IMR-90 (cell line): ENCODE measurements around the gene SLC39A3. TPM values are rescaled to one million over a fixed set of nuclear protein-coding genes. Genes with fewer than 3 reads are reported as not detected.
A peak's percentile ranks its signal among the peaks of the same experiment; 100 is the strongest.

Experiments
- ATAC-seq: fragments of 200-7000 bp; cut with Tn5 transposase; 2 replicates; pipeline ENCODE4 v1.9.1; 2020; ENCODE audit warnings: low read depth, mild to moderate bottlenecking, moderate library complexity
- BruUV-seq: library from RNA; stranded (reverse); fragments of 400-500 nt; replicated peaks from 2 replicates; lab custom pipeline; 2021; lab: Mats Ljungman, UMichigan
- CTCF ChIA-PET: fragments of 300-600 bp; formaldehyde crosslinking; extraction: SDS; loops from one replicate; lab custom pipeline; 2021; ENCODE audit warnings: antibody characterized with exemption; lab: Yijun Ruan, JAX
- POLR2A ChIA-PET: fragments of 300-600 bp; sonication (Branson Sonifier 250); formaldehyde crosslinking; loops from one replicate; lab custom pipeline; 2022; ENCODE audit warnings: antibody characterized with exemption; ENCODE audit not compliant: unreplicated experiment; lab: Charles Lee
- DNase-seq: peaks from one replicate; pipeline ENCODE4 v3.0.0; 2013
- H2AFZ ChIP-seq: replicated peaks from 2 replicates; pipeline ENCODE3; 2013; ENCODE audit warnings: low read length, mild to moderate bottlenecking; ENCODE audit not compliant: poor library complexity
- H2AK5ac ChIP-seq: 2 replicates; pipeline ENCODE4 v1.6.1; 2013; ENCODE audit warnings: low read depth, low read length, inconsistent platforms
- H2AK9ac ChIP-seq: replicated peaks from 2 replicates; pipeline ENCODE3; 2013; ENCODE audit warnings: mild to moderate bottlenecking, low read depth, low read length, moderate library complexity; ENCODE audit not compliant: poor library complexity
- H2BK120ac ChIP-seq: 2 replicates; pipeline ENCODE4 v1.6.1; 2013; ENCODE audit warnings: low read depth, low read length, inconsistent platforms
- H2BK15ac ChIP-seq: 3 replicates; pipeline ENCODE4 v1.6.1; 2013; ENCODE audit warnings: low read depth, low read length, inconsistent platforms
- H2BK20ac ChIP-seq: 2 replicates; pipeline ENCODE4 v1.6.1; 2013; ENCODE audit warnings: low read depth, mild to moderate bottlenecking, inconsistent platforms, low read length, moderate library complexity
- H2BK5ac ChIP-seq: 2 replicates; pipeline ENCODE4 v1.6.1; 2013; ENCODE audit warnings: mild to moderate bottlenecking, low read depth, low read length, inconsistent platforms; ENCODE audit not compliant: poor library complexity, severe bottlenecking
- H3K14ac ChIP-seq: replicated peaks from 2 replicates; pipeline ENCODE4 v1.6.1; 2013; ENCODE audit warnings: low read depth, low read length, inconsistent platforms
- H3K18ac ChIP-seq: 2 replicates; pipeline ENCODE4 v1.6.1; 2013; ENCODE audit warnings: low read depth, low read length, control low read depth
- H3K23ac ChIP-seq: 2 replicates; pipeline ENCODE4 v1.6.1; 2013; ENCODE audit warnings: low read depth, low read length, inconsistent platforms
- H3K27ac ChIP-seq: 2 replicates; pipeline ENCODE4 v1.5.1; 2013; ENCODE audit warnings: mild to moderate bottlenecking, control low read depth, low read length; ENCODE audit not compliant: insufficient read depth
- H3K27me3 ChIP-seq: 2 replicates; pipeline ENCODE4 v1.6.1; 2013; ENCODE audit warnings: low read length; ENCODE audit not compliant: control insufficient read depth, insufficient read depth
- H3K36me3 ChIP-seq: 2 replicates; pipeline ENCODE4 v1.6.1; 2013; ENCODE audit warnings: low read length, mixed read lengths; ENCODE audit not compliant: control insufficient read depth, insufficient read depth
- H3K4ac ChIP-seq: 2 replicates; pipeline ENCODE4 v1.6.1; 2013; ENCODE audit warnings: low read depth, low read length, inconsistent platforms
- H3K4me1 ChIP-seq: 2 replicates; pipeline ENCODE4 v1.6.1; 2013; ENCODE audit warnings: low read length, mixed read lengths; ENCODE audit not compliant: control insufficient read depth, insufficient read depth
- H3K4me2 ChIP-seq: 2 replicates; pipeline ENCODE4 v1.6.1; 2013; ENCODE audit warnings: low read depth, mild to moderate bottlenecking, control low read depth, low read length, moderate library complexity
- H3K4me3 ChIP-seq: 2 replicates; pipeline ENCODE4 v1.5.1; 2013; ENCODE audit warnings: low read depth, mild to moderate bottlenecking, control low read depth, low read length, moderate library complexity; ENCODE audit not compliant: insufficient read depth
- H3K56ac ChIP-seq: 2 replicates; pipeline ENCODE4 v1.6.1; 2013; ENCODE audit warnings: low read length, inconsistent platforms; ENCODE audit not compliant: insufficient read depth; ENCODE audit errors: extremely low read depth
- H3K79me1 ChIP-seq, 2 experiments: 2 replicates each; pipeline ENCODE4 v1.6.1; 2013; ENCODE audit warnings: low read length in 2 of 2, inconsistent platforms in 1 of 2, low read depth in 1 of 2
- H3K9ac ChIP-seq: 2 replicates; pipeline ENCODE4 v1.6.1; 2013; ENCODE audit warnings: low read depth, low read length, control low read depth
- H3K9me1 ChIP-seq: 2 replicates; pipeline ENCODE4 v1.6.1; 2013; ENCODE audit warnings: low read length, inconsistent platforms; ENCODE audit not compliant: insufficient read depth
- H3K9me3 ChIP-seq: 2 replicates; pipeline ENCODE4 v1.6.1; 2013; ENCODE audit warnings: low read length; ENCODE audit not compliant: control insufficient read depth, insufficient read depth
- H4K20me1 ChIP-seq: 2 replicates; pipeline ENCODE4 v1.6.1; 2013; ENCODE audit warnings: low read length, inconsistent platforms; ENCODE audit not compliant: insufficient read depth
- H4K5ac ChIP-seq: 2 replicates; pipeline ENCODE4 v1.6.1; 2013; ENCODE audit warnings: mild to moderate bottlenecking, low read depth, low read length, control low read depth
- H4K8ac ChIP-seq, 2 experiments: 2 replicates each; pipeline ENCODE4 v1.6.1; 2013; ENCODE audit warnings: low read depth in 2 of 2, low read length in 2 of 2, control low read depth in 1 of 2, inconsistent platforms in 1 of 2
- H4K91ac ChIP-seq: 2 replicates; pipeline ENCODE4 v1.6.1; 2013; ENCODE audit warnings: low read depth, low read length, inconsistent platforms; ENCODE audit not compliant: insufficient read depth
- BHLHE40 ChIP-seq: fragments of 150-350 bp; IDR thresholded peaks from 2 replicates; pipeline ENCODE4 v1.6.1; 2016; ENCODE audit warnings: mild to moderate bottlenecking, low read depth, low read length
- CEBPB ChIP-seq: IDR thresholded peaks from 2 replicates; pipeline ENCODE4 v1.6.1; 2012; ENCODE audit warnings: low read depth, low read length, improper control_type of control experiment
- CHD1 ChIP-seq: IDR thresholded peaks from 2 replicates; pipeline ENCODE4 v1.6.1; 2012; ENCODE audit warnings: low read depth, low read length, improper control_type of control experiment
- CTCF ChIP-seq: conservative IDR thresholded peaks from 2 replicates; pipeline ENCODE4 v1.5.1; 2012; ENCODE audit warnings: mild to moderate bottlenecking, low read depth, low read length, improper control_type of control experiment
- ELK1 ChIP-seq: fragments of 150-350 bp; IDR thresholded peaks from 2 replicates; pipeline ENCODE4 v1.6.1; 2016; ENCODE audit warnings: low read depth, mild to moderate bottlenecking, low read length, moderate library complexity, borderline replicate concordance
- FOS ChIP-seq: fragments of 150-350 bp; IDR thresholded peaks from 2 replicates; pipeline ENCODE4 v1.6.1; 2016; ENCODE audit warnings: low read depth, low read length
- MAFK ChIP-seq: IDR thresholded peaks from 2 replicates; pipeline ENCODE4 v1.6.1; 2012; ENCODE audit warnings: low read depth, low read length, improper control_type of control experiment
- MAZ ChIP-seq: IDR thresholded peaks from 2 replicates; pipeline ENCODE4 v1.6.1; 2012; ENCODE audit warnings: low read depth, mild to moderate bottlenecking, low read length, improper control_type of control experiment, moderate library complexity, borderline replicate concordance
- MXI1 ChIP-seq: IDR thresholded peaks from 2 replicates; pipeline ENCODE4 v1.6.1; 2012; ENCODE audit warnings: low read depth, mild to moderate bottlenecking, low read length, moderate library complexity, borderline replicate concordance
- NFE2L2 ChIP-seq: fragments of 150-350 bp; IDR thresholded peaks from 2 replicates; pipeline ENCODE4 v1.6.1; 2016; ENCODE audit warnings: low read depth, mild to moderate bottlenecking, low read length
- POLR2A ChIP-seq: IDR thresholded peaks from 2 replicates; pipeline ENCODE4 v1.6.1; 2012; ENCODE audit warnings: mild to moderate bottlenecking, low read depth, low read length
- RAD21 ChIP-seq: IDR thresholded peaks from 2 replicates; pipeline ENCODE4 v1.6.1; 2012; ENCODE audit warnings: low read length, improper control_type of control experiment
- RCOR1 ChIP-seq: IDR thresholded peaks from 2 replicates; pipeline ENCODE4 v1.6.1; 2012; ENCODE audit warnings: mild to moderate bottlenecking, low read length, improper control_type of control experiment; ENCODE audit not compliant: insufficient replicate concordance
- RFX5 ChIP-seq: IDR thresholded peaks from 2 replicates; pipeline ENCODE4 v1.8.0; 2012; ENCODE audit warnings: low read depth, mild to moderate bottlenecking, low read length, moderate library complexity
- SMC3 ChIP-seq: fragments of 150-350 bp; IDR thresholded peaks from 2 replicates; pipeline ENCODE4 v1.6.1; 2016; ENCODE audit warnings: low read depth, mild to moderate bottlenecking, antibody characterized with exemption, low read length, moderate library complexity
- USF2 ChIP-seq: fragments of 150-350 bp; IDR thresholded peaks from 2 replicates; pipeline ENCODE4 v1.6.1; 2017; ENCODE audit warnings: mild to moderate bottlenecking, antibody characterized with exemption, low read length, low read depth
- WGBS, 2 experiments: methylation state at CpG; one replicate each; pipeline versions ENCODE4 v1.1.5 to v1.1.7; 2013; ENCODE audit warnings: missing lambda C conversion rate in 2 of 2; ENCODE audit not compliant: insufficient read length in 1 of 2; ENCODE audit errors: extremely low coverage in 2 of 2; 5-methylcytosine and 5-hydroxymethylcytosine counted together
- dilution Hi-C: fragments of 300-500 bp; cut with HindIII; formaldehyde crosslinking; loops from one replicate; pipeline ENCODE4 v1.14.3; 2018; ENCODE audit warnings: low sequenced_read_pairs; ENCODE audit not compliant: unreplicated experiment
- in situ Hi-C: fragments of 300-500 bp; cut with MboI; formaldehyde crosslinking; loops from 3 replicates; pipeline ENCODE4 v1.14.3; 2019; ENCODE audit warnings: low sequenced_read_pairs, inconsistent platforms, mixed read lengths
- intact Hi-C: fragments of 100-400 bp; cut with micrococcal nuclease; formaldehyde crosslinking; loops from 2 replicates; pipeline ENCODE4 v1.10.0; 2022
- polyA plus RNA-seq, 3 experiments: library from polyadenylated mRNA; depleted of rRNA; stranded (reverse); fragments of >200 nt; gene quantifications; 2 replicates each; pipeline ENCODE4 v1.2.3, GENCODE V29; 2012; ENCODE audit warnings: low replicate concordance in 1 of 3
- total RNA-seq: library from RNA; depleted of rRNA; stranded (reverse); fragments of >200 nt; gene quantifications from 2 replicates; pipeline ENCODE4 v1.2.3, GENCODE V29; 2012

The SLC39A3 gene
- total and polyA plus RNA-seq, 2 of the 4 experiments (the other 2 are of a cell fraction) = 12.4 to 38.2 TPM

- no peak overlapping the region for H3K14ac ChIP-seq
- no peak overlapping the region for H3K4ac ChIP-seq
- TF ChIP-seq CHD1 = no peak
- no peak for TF ChIP-seq CTCF
- no peak for TF ChIP-seq CEBPB
- no peak for TF ChIP-seq SMC3
- TF ChIP-seq RFX5 = no peak
- TF ChIP-seq FOS = no peak
- TF ChIP-seq BHLHE40 = no peak
- TF ChIP-seq MXI1 = no peak
- TF ChIP-seq MAZ = no peak
- TF ChIP-seq POLR2A = no peak
- no peak for TF ChIP-seq RAD21
- TF ChIP-seq RCOR1 = no peak
- no peak for TF ChIP-seq USF2
- TF ChIP-seq NFE2L2 = no peak
- no peak for TF ChIP-seq ELK1
- no peak for TF ChIP-seq MAFK
- H4K20me1 ChIP-seq = no peaks in the 10 kb centered on the region; the same call in 1 of the 2 replicates
- H2BK20ac ChIP-seq = no peak overlapping the region
- intact Hi-C loops (no loop called here), dilution Hi-C loops (no loop called here), in situ Hi-C loops (no loop called here)
- BruUV-seq = no TSS peak
- H3K9me3 ChIP-seq = no peaks in the 10 kb centered on the region
- CTCF ChIA-PET = no interaction called here
- H2AK5ac ChIP-seq = no peak overlapping the region
- no peaks in the 10 kb centered on the region for H3K9me1 ChIP-seq
- no peaks in the 10 kb centered on the region for H3K79me1 ChIP-seq
- H4K5ac ChIP-seq = no peak overlapping the region
- WGBS, 2 experiments = 69% methylated on average over 3 of the region's 12 CpGs; no CpG with 5 or more reads in 1 of the 2 experiments
- H2BK15ac ChIP-seq = no peak overlapping the region
- no peak overlapping the region for H2AFZ ChIP-seq
- H3K36me3 ChIP-seq = no peaks in the 10 kb centered on the region
- no peak overlapping the region for H3K9ac ChIP-seq
- no peak overlapping the region for H3K4me3 ChIP-seq
- no peak overlapping the region for H4K91ac ChIP-seq
- no peak overlapping the region for H2BK120ac ChIP-seq
- H2AK9ac ChIP-seq = peak overlapping the region; percentile 55
- DNase-seq (no peak), ATAC-seq (no peak)
- POLR2A ChIA-PET = no interaction called here
- H4K8ac ChIP-seq = no peak overlapping the region
- no peak overlapping the region for H3K4me2 ChIP-seq
- no peak overlapping the region for H2BK5ac ChIP-seq
- H3K23ac ChIP-seq = no peak overlapping the region
- no peak overlapping the region for H3K18ac ChIP-seq
- peaks cover 25% of the 10 kb centered on the region for H3K27me3 ChIP-seq
- no peak overlapping the region for H3K27ac ChIP-seq
- no peaks in the 10 kb centered on the region for H3K4me1 ChIP-seq
- no peak overlapping the region for H3K56ac ChIP-seq
Observed at GRCh38 chr19:2693492-2694160, 46.2 kb downstream of the SLC39A3 start.
